H1 (cell line): ENCODE data around the gene CYBA. TPM values are rescaled to one million over a fixed set of nuclear protein-coding genes. Genes with fewer than 3 reads are reported as not detected.
A peak's percentile ranks its signal among the peaks of the same experiment; 100 is the strongest.

ENCODE experiments used
- ASH2L ChIP-seq: fragments of 200-600, 300-600 bp; sonication (generic); IDR thresholded peaks from one replicate; pipeline ENCODE4 v1.7.1; 2017; ENCODE audit warnings: low read length
- EP300 ChIP-seq, 2 experiments: IDR thresholded peaks; 1 replicate in 1 of 2; 2 replicates in 1 of 2; pipeline ENCODE4 v1.6.1; 2011 to 2012; ENCODE audit warnings: low read depth in 2 of 2, low read length in 2 of 2, mild to moderate bottlenecking in 2 of 2, borderline replicate concordance in 1 of 2, inconsistent platforms in 1 of 2, moderate library complexity in 1 of 2
- KDM4A ChIP-seq: IDR thresholded peaks from one replicate; pipeline ENCODE4 v1.7.1; 2012; ENCODE audit warnings: low read depth, mild to moderate bottlenecking, moderate library complexity, low read length, inconsistent platforms; ENCODE audit not compliant: severe bottlenecking
- KDM5A ChIP-seq: fragments of 200-600 bp; IDR thresholded peaks from 2 replicates; pipeline ENCODE4 v1.7.1; 2012; ENCODE audit warnings: mild to moderate bottlenecking, low read length, inconsistent platforms, mixed read lengths
- POLR2A ChIP-seq, 2 experiments: IDR thresholded peaks; 1 replicate in 1 of 2; 2 replicates in 1 of 2; pipeline ENCODE4 v1.6.1; 2011; ENCODE audit warnings: low read depth in 2 of 2, low read length in 2 of 2, mild to moderate bottlenecking in 2 of 2; ENCODE audit errors: control extremely low read depth in 1 of 2
- RXRA ChIP-seq: IDR thresholded peaks from 2 replicates; pipeline ENCODE4 v1.6.1; 2011; ENCODE audit warnings: low read depth, mild to moderate bottlenecking, low read length, moderate library complexity; ENCODE audit not compliant: insufficient read depth
- SUZ12 ChIP-seq: fragments of 200-600 bp; sonication (generic); IDR thresholded peaks from 2 replicates; pipeline ENCODE4 v1.6.1; 2012; ENCODE audit warnings: mild to moderate bottlenecking, inconsistent platforms, low read length, moderate library complexity, mixed read lengths
- polyA plus RNA-seq, 7 experiments: library from polyadenylated mRNA; depleted of rRNA in 3 of 7; stranded (reverse) in 5 of 7; unstranded in 2 of 7; fragments of >200 nt in 5 of 7; fragments of 200-250 nt in 2 of 7; gene quantifications; 1 replicate in 5 of 7; 2 replicates in 1 of 7; 4 replicates in 1 of 7; pipeline versions ENCODE4 v1.2.1 to v1.2.3, GENCODE V29; 2011 to 2013; ENCODE audit warnings: missing spikeins in 2 of 7, mixed read lengths in 2 of 7
- total RNA-seq: library from RNA; stranded (reverse); fragmentation: NEBNext Ultra II Directional; extraction: Animal tissue kit (Norgen Biotek cat#: 25700); gene quantifications from 2 replicates; pipeline ENCODE4 v1.2.1, GENCODE V29; 2021
- TF ChIP-seq, protein P1 (sequence below), 3 experiments: IDR thresholded peaks; 1 replicate in 2 of 3; 2 replicates in 1 of 3; pipeline versions ENCODE4 v1.5.1 to v1.6.1; 2011; ENCODE audit warnings: low read length in 3 of 3, mild to moderate bottlenecking in 3 of 3, inconsistent platforms in 2 of 3, low read depth in 1 of 3, moderate library complexity in 1 of 3; ENCODE audit not compliant: insufficient read depth in 1 of 3; ENCODE audit errors: control extremely low read depth in 1 of 3
- TF ChIP-seq, protein P2 (sequence below): IDR thresholded peaks from 2 replicates; pipeline ENCODE4 v1.6.1; 2012; ENCODE audit warnings: inconsistent platforms

Gene CYBA
- total and polyA plus RNA-seq, 2 of the 8 experiments (the other 6 are each of a cell fraction or from before 2014, with no cell fraction given) = 136 to 254 TPM

DNA sequence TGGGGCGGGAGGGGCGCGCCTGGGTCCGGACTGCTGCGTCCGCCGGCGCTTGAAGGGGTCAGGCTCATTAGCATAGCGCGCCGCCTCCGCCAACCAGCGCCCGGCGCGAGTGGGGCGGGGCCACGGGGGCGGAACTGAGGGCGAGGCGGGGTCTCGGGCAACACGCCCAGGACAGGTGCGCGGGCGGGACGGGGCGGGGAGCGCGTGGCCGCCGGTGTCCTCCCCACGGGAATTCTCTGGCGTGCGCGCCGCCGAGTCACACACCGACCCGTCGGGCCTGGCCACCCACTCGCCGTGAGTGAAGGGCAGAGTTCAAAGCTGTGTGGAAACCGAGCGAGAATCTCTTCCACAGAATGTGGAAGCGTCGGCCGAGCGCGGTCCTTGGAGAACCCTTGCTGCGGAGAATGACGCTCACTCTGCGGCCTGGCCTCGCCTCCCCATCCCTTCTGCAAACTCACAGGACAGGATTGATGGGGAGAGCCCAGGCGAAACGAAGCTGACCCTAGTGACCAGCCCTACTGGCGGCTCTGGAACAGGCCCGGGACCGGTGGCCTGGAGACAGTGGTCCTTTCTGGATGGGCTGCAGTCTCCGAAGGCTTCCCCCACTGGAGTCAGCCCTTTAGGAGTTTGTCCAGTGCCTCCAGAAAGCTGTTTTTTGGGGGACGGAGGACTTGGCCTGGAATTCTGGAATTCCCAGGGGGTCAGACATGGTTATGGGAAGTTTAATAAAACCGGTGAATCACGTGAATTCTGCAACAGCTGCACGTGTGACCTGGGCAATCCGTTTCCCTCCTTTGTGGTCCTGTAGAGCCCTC is 35.8 kb upstream of the CYBA start, which contains the start of gene SNAI3 (continued):
- TF ChIP-seq, protein P1, sequence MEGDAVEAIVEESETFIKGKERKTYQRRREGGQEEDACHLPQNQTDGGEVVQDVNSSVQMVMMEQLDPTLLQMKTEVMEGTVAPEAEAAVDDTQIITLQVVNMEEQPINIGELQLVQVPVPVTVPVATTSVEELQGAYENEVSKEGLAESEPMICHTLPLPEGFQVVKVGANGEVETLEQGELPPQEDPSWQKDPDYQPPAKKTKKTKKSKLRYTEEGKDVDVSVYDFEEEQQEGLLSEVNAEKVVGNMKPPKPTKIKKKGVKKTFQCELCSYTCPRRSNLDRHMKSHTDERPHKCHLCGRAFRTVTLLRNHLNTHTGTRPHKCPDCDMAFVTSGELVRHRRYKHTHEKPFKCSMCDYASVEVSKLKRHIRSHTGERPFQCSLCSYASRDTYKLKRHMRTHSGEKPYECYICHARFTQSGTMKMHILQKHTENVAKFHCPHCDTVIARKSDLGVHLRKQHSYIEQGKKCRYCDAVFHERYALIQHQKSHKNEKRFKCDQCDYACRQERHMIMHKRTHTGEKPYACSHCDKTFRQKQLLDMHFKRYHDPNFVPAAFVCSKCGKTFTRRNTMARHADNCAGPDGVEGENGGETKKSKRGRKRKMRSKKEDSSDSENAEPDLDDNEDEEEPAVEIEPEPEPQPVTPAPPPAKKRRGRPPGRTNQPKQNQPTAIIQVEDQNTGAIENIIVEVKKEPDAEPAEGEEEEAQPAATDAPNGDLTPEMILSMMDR (IDR thresholded peaks at IDR 0.05; ENCODE audit: control extremely low read depth in 1 of 3, insufficient read depth in 1 of 3, low read depth in 1 of 3, low read length in 3 of 3) = no peak
- TF ChIP-seq KDM5A (no peak), ASH2L (peak; percentile 32), KDM4A (peak; percentile 51), POLR2A (IDR thresholded peaks at IDR 0.05; ENCODE audit: control extremely low read depth in 1 of 2, low read depth in 2 of 2, low read length in 2 of 2) (peak in 1 of 2 experiments; percentile 19; a peak in 1 of 3 replicates), RXRA (no peak), EP300 (IDR thresholded peaks at IDR 0.05; ENCODE audit: borderline replicate concordance in 1 of 2, low read depth in 2 of 2, low read length in 2 of 2) (no peak), SUZ12 (no peak; the same call in 1 of the 2 replicates)
- TF ChIP-seq, protein P2, sequence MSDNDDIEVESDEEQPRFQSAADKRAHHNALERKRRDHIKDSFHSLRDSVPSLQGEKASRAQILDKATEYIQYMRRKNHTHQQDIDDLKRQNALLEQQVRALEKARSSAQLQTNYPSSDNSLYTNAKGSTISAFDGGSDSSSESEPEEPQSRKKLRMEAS = peak; percentile 61
- TF ChIP-seq, all 59 proteins: peak for 7
